HepG2 (cell line): ENCODE data around the gene ARL8B. TPM values are rescaled to one million over a fixed set of nuclear protein-coding genes. Genes with fewer than 3 reads are reported as not detected.

Experiments
- ATF7-NPFF ChIP-seq: sonication (generic); formaldehyde crosslinking; IDR thresholded peaks from 2 replicates; pipeline ENCODE4 v1.8.1; 2023; ENCODE audit warnings: mild to moderate bottlenecking, low read depth, missing genetic modification reagents, moderate library complexity
- BHLHE40 ChIP-seq: IDR thresholded peaks from 2 replicates; pipeline ENCODE4 v1.6.1; 2011; ENCODE audit warnings: low read length, improper control_type of control experiment
- BORCS8-MEF2B ChIP-seq: sonication (generic); formaldehyde crosslinking; IDR thresholded peaks from 2 replicates; pipeline ENCODE4 v1.8.0; 2022; ENCODE audit warnings: mild to moderate bottlenecking, missing genetic modification reagents
- CREB3 ChIP-seq: sonication (generic); formaldehyde crosslinking; IDR thresholded peaks from 2 replicates; pipeline ENCODE4 v1.5.0; 2020; ENCODE audit warnings: missing genetic modification reagents
- FOXJ3 ChIP-seq: sonication (generic); formaldehyde crosslinking; IDR thresholded peaks from 2 replicates; pipeline ENCODE4 v1.4.0; 2020; ENCODE audit warnings: missing genetic modification reagents, mild to moderate bottlenecking, borderline replicate concordance
- ISL2 ChIP-seq: sonication (generic); formaldehyde crosslinking; IDR thresholded peaks from 2 replicates; pipeline ENCODE4 v1.5.0; 2020; ENCODE audit warnings: missing genetic modification reagents
- MXD3 ChIP-seq: IDR thresholded peaks from 2 replicates; pipeline ENCODE4 v1.6.1; 2016; ENCODE audit warnings: mild to moderate bottlenecking, missing biosample characterization, missing genetic modification reagents
- MXD4 ChIP-seq: IDR thresholded peaks from 2 replicates; pipeline ENCODE4 v1.6.1; 2016; ENCODE audit warnings: mild to moderate bottlenecking, missing biosample characterization, missing genetic modification reagents
- PCBP1 ChIP-seq: fragments of 200-400 bp; formaldehyde crosslinking; IDR thresholded peaks from 2 replicates; pipeline ENCODE4 v1.6.1; 2017; ENCODE audit warnings: mild to moderate bottlenecking, low read depth, low read length, borderline replicate concordance
- PHB2 ChIP-seq: fragments of 450-650 bp; IDR thresholded peaks from 2 replicates; pipeline ENCODE4 v1.6.1; 2018; ENCODE audit not compliant: partially characterized antibody
- PHF8 ChIP-seq: sonication (generic); formaldehyde crosslinking; IDR thresholded peaks from 2 replicates; pipeline ENCODE4 v1.5.0; 2020; ENCODE audit warnings: missing genetic modification reagents
- TBX2 ChIP-seq: sonication (generic); formaldehyde crosslinking; IDR thresholded peaks from 2 replicates; pipeline ENCODE4 v1.5.0; 2020; ENCODE audit warnings: missing genetic modification reagents, mild to moderate bottlenecking, borderline replicate concordance
- TFDP2 ChIP-seq: sonication (generic); formaldehyde crosslinking; IDR thresholded peaks from 2 replicates; pipeline ENCODE4 v1.4.0; 2020; ENCODE audit warnings: missing genetic modification reagents
- ZFX ChIP-seq: sonication (generic); formaldehyde crosslinking; IDR thresholded peaks from 2 replicates; pipeline ENCODE4 v1.4.0; 2020; ENCODE audit warnings: mild to moderate bottlenecking, low read depth, missing genetic modification reagents, moderate library complexity
- ZNF136 ChIP-seq: sonication (generic); formaldehyde crosslinking; IDR thresholded peaks from 2 replicates; pipeline ENCODE4 v1.8.1; 2022; ENCODE audit warnings: low read depth, mild to moderate bottlenecking, moderate library complexity, missing genetic modification reagents
- ZNF264 ChIP-seq: sonication (generic); formaldehyde crosslinking; IDR thresholded peaks from 2 replicates; pipeline ENCODE4 v1.4.0; 2020; ENCODE audit warnings: missing genetic modification reagents
- ZNF296 ChIP-seq: sonication (generic); formaldehyde crosslinking; conservative IDR thresholded peaks from 2 replicates; pipeline ENCODE4 v1.5.0; 2020; ENCODE audit warnings: mild to moderate bottlenecking, missing genetic modification reagents
- ZNF530 ChIP-seq: sonication (generic); formaldehyde crosslinking; IDR thresholded peaks from 2 replicates; pipeline ENCODE4 v1.5.0; 2020; ENCODE audit warnings: low read depth, mild to moderate bottlenecking, missing genetic modification reagents
- ZNF614 ChIP-seq: IDR thresholded peaks from 2 replicates; pipeline ENCODE4 v1.6.1; 2018; ENCODE audit warnings: missing biosample characterization, missing genetic modification reagents, inconsistent platforms, borderline replicate concordance
- ZSCAN9 ChIP-seq: IDR thresholded peaks from 2 replicates; pipeline ENCODE4 v1.6.1; 2016; ENCODE audit warnings: borderline replicate concordance
- polyA plus RNA-seq, 8 experiments: library from polyadenylated mRNA; depleted of rRNA in 3 of 8; stranded (reverse) in 7 of 8; unstranded in 1 of 8; fragments of >200 nt; fragmentation: Illumina TruSeq in 4 of 8; extraction: Trizol in 4 of 8; gene quantifications; 2 replicates each; pipeline versions ENCODE4 v1.2.1 to v1.2.3, GENCODE V29; 2011 to 2016; ENCODE audit warnings: low read depth in 4 of 8, missing spikeins in 1 of 8, mixed read lengths in 1 of 8; ENCODE audit not compliant: insufficient read depth in 1 of 8
- total RNA-seq, 5 experiments: library from RNA; depleted of rRNA; stranded (reverse); fragments of >200 nt; fragmentation: Illumina TruSeq; extraction: Trizol; gene quantifications; 2 replicates each; pipeline ENCODE4 v1.2.3, GENCODE V29; 2016; ENCODE audit warnings: low read depth in 1 of 5
- TF ChIP-seq, protein P1 (sequence below): IDR thresholded peaks from 2 replicates; pipeline ENCODE4 v1.6.1; 2016; ENCODE audit warnings: low read depth
- TF ChIP-seq, protein P2 (sequence below): sonication (generic); formaldehyde crosslinking; conservative IDR thresholded peaks from 2 replicates; pipeline ENCODE4 v1.8.0; 2022; ENCODE audit warnings: mild to moderate bottlenecking, moderate library complexity, missing genetic modification reagents
- TF ChIP-seq, protein P3 (sequence below): IDR thresholded peaks from 2 replicates; pipeline ENCODE4 v1.6.1; 2012; ENCODE audit warnings: inconsistent platforms

ARL8B gene
- total and polyA plus RNA-seq, 2 of the 13 experiments (the other 11 are each of a cell fraction or from before 2014, with no cell fraction given) = 23.5 to 30.4 TPM

DNA sequence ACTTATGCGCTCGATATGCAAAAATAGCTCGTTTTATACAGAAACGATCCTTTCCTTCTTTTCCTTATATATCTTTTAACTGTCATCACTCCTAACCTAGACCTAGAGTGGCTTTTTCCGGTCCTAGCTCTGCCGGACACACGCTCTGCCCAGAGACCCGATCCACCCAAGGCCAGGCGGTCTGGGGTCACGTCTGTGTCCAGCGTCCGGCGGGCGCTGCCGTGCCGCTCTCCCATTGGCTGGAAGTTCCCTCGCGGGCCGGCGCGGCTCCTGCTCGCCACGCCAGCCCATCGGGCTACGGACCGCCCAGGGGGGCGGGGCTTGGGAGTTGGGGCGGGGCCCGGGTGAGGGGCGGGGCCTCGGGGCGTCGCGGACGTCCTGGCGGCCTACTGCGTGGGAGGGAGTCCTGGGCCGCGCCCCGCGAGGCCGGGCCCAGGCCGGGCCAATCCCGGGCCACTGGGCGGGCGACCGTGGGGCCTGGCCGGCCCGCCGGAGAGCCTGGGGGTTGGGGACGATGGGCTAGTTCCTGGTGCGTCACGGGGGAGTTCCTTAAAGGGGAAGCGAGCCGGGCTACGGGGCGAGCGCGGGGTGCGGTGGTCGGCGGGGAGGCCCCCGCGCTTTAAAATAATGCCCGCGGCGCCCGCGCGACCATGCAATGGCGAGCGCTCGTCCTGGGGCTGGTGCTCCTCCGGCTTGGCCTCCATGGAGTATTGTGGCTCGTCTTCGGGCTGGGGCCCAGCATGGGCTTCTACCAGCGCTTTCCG lies 65.2 kb downstream of the ARL8B start, which contains the start of gene EDEM1 (continued):
- TF ChIP-seq ATF7-NPFF (CRISPR knock-in tag) (0 out of 2 replicates have a peak, but pooled peaks have one; percentile 47), ZNF136 (0 out of 2 replicates have a peak, but pooled peaks have one; percentile 65), CREB3 (0 out of 2 replicates have a peak, but pooled peaks have one; percentile 3), TBX2 (CRISPR knock-in tag) (peak; percentile 51; the same call in 1 of the 2 replicates), PHB2 (no peak), ZNF296 (CRISPR knock-in tag) (0 out of 2 replicates have a peak, but pooled peaks have one; percentile 38), ZNF614 (CRISPR knock-in tag) (peak; percentile 51; the same call in 1 of the 2 replicates), BHLHE40 (0 out of 2 replicates have a peak, but pooled peaks have one; percentile 12), MXD3 (peak; percentile 39; the same call in 1 of the 2 replicates), ISL2 (CRISPR knock-in tag) (peak; percentile 29; the same call in 1 of the 2 replicates), MXD4 (CRISPR knock-in tag) (peak; percentile 45; the same call in 1 of the 2 replicates), PCBP1 (0 out of 2 replicates have a peak, but pooled peaks have one; percentile 42), BORCS8-MEF2B (CRISPR knock-in tag) (no peak), TFDP2 (CRISPR knock-in tag) (peak; percentile 89), ZSCAN9 (CRISPR knock-in tag) (peak; percentile 65), ZNF530 (CRISPR knock-in tag) (no peak), ZFX (CRISPR knock-in tag) (peak; percentile 81), ZNF264 (CRISPR knock-in tag) (no peak), FOXJ3 (CRISPR knock-in tag) (peak; percentile 17; the same call in 1 of the 2 replicates), PHF8 (CRISPR knock-in tag) (peak; percentile 66; the same call in 1 of the 2 replicates)
- TF ChIP-seq, protein P1, sequence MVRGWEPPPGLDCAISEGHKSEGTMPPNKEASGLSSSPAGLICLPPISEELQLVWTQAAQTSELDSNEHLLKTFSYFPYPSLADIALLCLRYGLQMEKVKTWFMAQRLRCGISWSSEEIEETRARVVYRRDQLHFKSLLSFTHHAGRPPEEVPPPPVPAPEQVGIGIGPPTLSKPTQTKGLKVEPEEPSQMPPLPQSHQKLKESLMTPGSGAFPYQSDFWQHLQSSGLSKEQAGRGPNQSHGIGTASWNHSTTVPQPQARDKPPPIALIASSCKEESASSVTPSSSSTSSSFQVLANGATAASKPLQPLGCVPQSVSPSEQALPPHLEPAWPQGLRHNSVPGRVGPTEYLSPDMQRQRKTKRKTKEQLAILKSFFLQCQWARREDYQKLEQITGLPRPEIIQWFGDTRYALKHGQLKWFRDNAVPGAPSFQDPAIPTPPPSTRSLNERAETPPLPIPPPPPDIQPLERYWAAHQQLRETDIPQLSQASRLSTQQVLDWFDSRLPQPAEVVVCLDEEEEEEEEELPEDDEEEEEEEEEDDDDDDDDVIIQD (CRISPR knock-in tag) = peak; percentile 48; the same call in 1 of the 2 replicates
- TF ChIP-seq, protein P2, sequence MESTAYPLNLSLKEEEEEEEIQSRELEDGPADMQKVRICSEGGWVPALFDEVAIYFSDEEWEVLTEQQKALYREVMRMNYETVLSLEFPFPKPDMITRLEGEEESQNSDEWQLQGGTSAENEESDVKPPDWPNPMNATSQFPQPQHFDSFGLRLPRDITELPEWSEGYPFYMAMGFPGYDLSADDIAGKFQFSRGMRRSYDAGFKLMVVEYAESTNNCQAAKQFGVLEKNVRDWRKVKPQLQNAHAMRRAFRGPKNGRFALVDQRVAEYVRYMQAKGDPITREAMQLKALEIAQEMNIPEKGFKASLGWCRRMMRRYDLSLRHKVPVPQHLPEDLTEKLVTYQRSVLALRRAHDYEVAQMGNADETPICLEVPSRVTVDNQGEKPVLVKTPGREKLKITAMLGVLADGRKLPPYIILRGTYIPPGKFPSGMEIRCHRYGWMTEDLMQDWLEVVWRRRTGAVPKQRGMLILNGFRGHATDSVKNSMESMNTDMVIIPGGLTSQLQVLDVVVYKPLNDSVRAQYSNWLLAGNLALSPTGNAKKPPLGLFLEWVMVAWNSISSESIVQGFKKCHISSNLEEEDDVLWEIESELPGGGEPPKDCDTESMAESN (CRISPR knock-in tag) = peak; percentile 40; the same call in 1 of the 2 replicates
- TF ChIP-seq, protein P3, sequence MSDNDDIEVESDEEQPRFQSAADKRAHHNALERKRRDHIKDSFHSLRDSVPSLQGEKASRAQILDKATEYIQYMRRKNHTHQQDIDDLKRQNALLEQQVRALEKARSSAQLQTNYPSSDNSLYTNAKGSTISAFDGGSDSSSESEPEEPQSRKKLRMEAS = peak; percentile 86
